HEK293 (cell line): ENCODE results near the gene TTC34.

Experiments used
- CTCF ChIA-PET: fragments of 350-600 bp; formaldehyde crosslinking; extraction: SDS; loops from one replicate; lab custom pipeline; 2021; ENCODE audit warnings: antibody characterized with exemption; lab: Yijun Ruan, JAX
- POLR2A ChIA-PET: fragments of 300-600 bp; formaldehyde crosslinking; extraction: SDS; loops from one replicate; lab custom pipeline; 2020; ENCODE audit warnings: antibody characterized with exemption, inconsistent platforms; lab: Yijun Ruan, JAX
- H3K27ac ChIP-seq: fragments of 200-500 bp; sonication (Bioruptor generic); 2 replicates; pipeline ENCODE4 v1.5.1; 2014; ENCODE audit warnings: low read depth, low read length, control low read depth, inconsistent platforms; ENCODE audit errors: extremely low read depth
- H3K36me3 ChIP-seq, 2 experiments: fragments of 200-500 bp in 1 of 2; sonication (Bioruptor generic) in 1 of 2; 1 replicate in 1 of 2; 2 replicates in 1 of 2; pipeline ENCODE4 v1.5.1; 2014 to 2017; ENCODE audit warnings: inconsistent platforms in 2 of 2, low read length in 2 of 2; ENCODE audit not compliant: control insufficient read depth in 2 of 2, insufficient read depth in 1 of 2
- H3K4me1 ChIP-seq: fragments of 200-500 bp; sonication (Bioruptor generic); 2 replicates; pipeline ENCODE4 v1.5.1; 2014; ENCODE audit warnings: mild to moderate bottlenecking, low read length, inconsistent platforms; ENCODE audit not compliant: control insufficient read depth, insufficient read depth
- H3K4me3 ChIP-seq: 2 replicates; pipeline ENCODE4 v1.5.1; 2011; ENCODE audit warnings: low read depth, mild to moderate bottlenecking, control low read depth, low read length, moderate library complexity
- H3K9me3 ChIP-seq: fragments of 200-500 bp; sonication (Bioruptor generic); 2 replicates; pipeline ENCODE4 v1.5.1; 2014; ENCODE audit warnings: low read depth, low read length, inconsistent platforms; ENCODE audit not compliant: control insufficient read depth, insufficient read depth
- KLF10 ChIP-seq: fragments of 450-650 bp; IDR thresholded peaks from 2 replicates; pipeline ENCODE4 v1.5.1; 2018; ENCODE audit warnings: missing biosample characterization, mild to moderate bottlenecking, missing genetic modification characterization
- KLF9 ChIP-seq: fragments of 450-650 bp; formaldehyde crosslinking; IDR thresholded peaks from 2 replicates; pipeline ENCODE4 v1.5.1; 2016; ENCODE audit warnings: missing biosample characterization, missing genetic modification characterization, low read depth
- MYNN ChIP-seq: fragments of 450-650 bp; formaldehyde crosslinking; IDR thresholded peaks from 2 replicates; pipeline ENCODE4 v1.5.1; 2016; ENCODE audit warnings: missing biosample characterization, missing genetic modification characterization, borderline replicate concordance
- OVOL3 ChIP-seq: fragments of 450-650 bp; formaldehyde crosslinking; IDR thresholded peaks from 2 replicates; pipeline ENCODE4 v1.5.1; 2016; ENCODE audit warnings: missing biosample characterization, missing genetic modification characterization
- PBX3 ChIP-seq: sonication (generic); formaldehyde crosslinking; IDR thresholded peaks from 2 replicates; pipeline ENCODE4 v1.8.1; 2022; ENCODE audit warnings: mild to moderate bottlenecking, moderate library complexity, missing genetic modification reagents
- REST ChIP-seq: fragments of 450-650 bp; formaldehyde crosslinking; IDR thresholded peaks from 2 replicates; pipeline ENCODE4 v1.5.1; 2016; ENCODE audit warnings: missing biosample characterization, missing genetic modification characterization
- ZBTB21 ChIP-seq: fragments of 450-650 bp; formaldehyde crosslinking; IDR thresholded peaks from 2 replicates; pipeline ENCODE4 v1.5.1; 2017; ENCODE audit warnings: missing biosample characterization, missing genetic modification characterization
- ZNF174 ChIP-seq: fragments of 450-650 bp; formaldehyde crosslinking; IDR thresholded peaks from 2 replicates; pipeline ENCODE4 v1.5.0; 2017; ENCODE audit warnings: missing biosample characterization, mild to moderate bottlenecking, missing genetic modification characterization
- ZNF202 ChIP-seq: fragments of 450-650 bp; formaldehyde crosslinking; IDR thresholded peaks from 2 replicates; pipeline ENCODE4 v1.5.1; 2016; ENCODE audit warnings: missing biosample characterization, missing genetic modification characterization, borderline replicate concordance
- ZNF223 ChIP-seq: fragments of 450-650 bp; formaldehyde crosslinking; IDR thresholded peaks from 2 replicates; pipeline ENCODE4 v1.5.1; 2016; ENCODE audit warnings: missing biosample characterization, missing genetic modification characterization
- ZNF26 ChIP-seq: fragments of 450-650 bp; formaldehyde crosslinking; IDR thresholded peaks from 2 replicates; pipeline ENCODE4 v1.5.1; 2016; ENCODE audit warnings: missing biosample characterization, missing genetic modification characterization
- ZNF280D ChIP-seq: fragments of 450-650 bp; formaldehyde crosslinking; IDR thresholded peaks from 2 replicates; pipeline ENCODE4 v1.5.1; 2016; ENCODE audit warnings: missing biosample characterization, missing genetic modification characterization
- ZNF354C ChIP-seq: fragments of 450-650 bp; formaldehyde crosslinking; IDR thresholded peaks from 2 replicates; pipeline ENCODE4 v1.5.1; 2016; ENCODE audit warnings: missing biosample characterization, missing genetic modification characterization, low read depth, borderline replicate concordance
- ZNF391 ChIP-seq: fragments of 450-650 bp; formaldehyde crosslinking; IDR thresholded peaks from 2 replicates; pipeline ENCODE4 v1.5.1; 2016; ENCODE audit warnings: low read depth, missing biosample characterization, missing genetic modification characterization, borderline replicate concordance
- ZNF423 ChIP-seq: fragments of 450-650 bp; formaldehyde crosslinking; IDR thresholded peaks from 2 replicates; pipeline ENCODE4 v1.5.1; 2016; ENCODE audit warnings: missing biosample characterization, missing genetic modification characterization
- ZNF488 ChIP-seq: fragments of 450-650 bp; formaldehyde crosslinking; IDR thresholded peaks from 2 replicates; pipeline ENCODE4 v1.5.1; 2016; ENCODE audit warnings: missing biosample characterization, missing genetic modification characterization
- ZNF544 ChIP-seq: fragments of 450-650 bp; formaldehyde crosslinking; IDR thresholded peaks from 2 replicates; pipeline ENCODE4 v1.5.0; 2017; ENCODE audit warnings: missing biosample characterization, missing genetic modification characterization
- ZNF660 ChIP-seq: fragments of 450-650 bp; IDR thresholded peaks from 2 replicates; pipeline ENCODE4 v1.5.1; 2018; ENCODE audit warnings: missing biosample characterization, mild to moderate bottlenecking, missing genetic modification characterization
- ZNF747 ChIP-seq: fragments of 450-650 bp; formaldehyde crosslinking; IDR thresholded peaks from 2 replicates; pipeline ENCODE4 v1.5.1; 2016; ENCODE audit warnings: missing biosample characterization, missing genetic modification characterization
- ZNF776 ChIP-seq: fragments of 450-650 bp; formaldehyde crosslinking; IDR thresholded peaks from 2 replicates; pipeline ENCODE4 v1.5.0; 2017; ENCODE audit warnings: missing biosample characterization, missing genetic modification characterization, borderline replicate concordance
- ZSCAN30 ChIP-seq: fragments of 450-650 bp; IDR thresholded peaks from 2 replicates; pipeline ENCODE4 v1.5.1; 2018; ENCODE audit warnings: missing biosample characterization, mild to moderate bottlenecking, missing genetic modification characterization, moderate library complexity
- ZSCAN5A ChIP-seq: fragments of 450-650 bp; formaldehyde crosslinking; IDR thresholded peaks from 2 replicates; pipeline ENCODE4 v1.5.1; 2016; ENCODE audit warnings: missing biosample characterization, missing genetic modification characterization
- ZXDB ChIP-seq: fragments of 450-650 bp; formaldehyde crosslinking; IDR thresholded peaks from 2 replicates; pipeline ENCODE4 v1.5.1; 2016; ENCODE audit warnings: missing biosample characterization, missing genetic modification characterization

TTC34 gene

GRCh38 chr1:2795926-2796325 lies 5.6 kb downstream of the TTC34 start:
- POLR2A ChIA-PET: no interaction called here

GRCh38 chr1:2791027-2791760 lies 10.3 kb downstream of the TTC34 start:
- Histone ChIP-seq H3K4me3 (no peak overlapping the region), H3K27ac (no peak overlapping the region), H3K36me3 (no peaks in the 10 kb centered on the region), H3K4me1 (no peaks in the 10 kb centered on the region), H3K9me3 (no peaks in the 10 kb centered on the region)
- POLR2A ChIA-PET: no interaction called here
- CTCF ChIA-PET: no interaction called here
- no peak for TF ChIP-seq ZNF776
- TF ChIP-seq ZNF423 (tag by site-specific recombination): no peak
- TF ChIP-seq OVOL3 (tag by site-specific recombination): no peak
- TF ChIP-seq REST (tag by site-specific recombination): no peak
- no peak for TF ChIP-seq KLF10
- TF ChIP-seq ZNF26 (tag by site-specific recombination): no peak
- TF ChIP-seq ZNF202 (tag by site-specific recombination): no peak
- TF ChIP-seq ZSCAN30 (tag by site-specific recombination): no peak
- TF ChIP-seq ZSCAN5A: no peak
- TF ChIP-seq MYNN (tag by site-specific recombination): no peak
- no peak for TF ChIP-seq ZNF488

More at GRCh38 chr1:2795926-2796325, 5.6 kb downstream of the TTC34 start:
- Histone ChIP-seq H3K36me3 (no peaks in the 10 kb centered on the region), H3K4me1 (no peaks in the 10 kb centered on the region), H3K4me3 (no peak overlapping the region), H3K9me3 (no peaks in the 10 kb centered on the region), H3K27ac (no peak overlapping the region)
- CTCF ChIA-PET: no interaction called here
- no peak for TF ChIP-seq ZNF660 (tag by site-specific recombination)
- TF ChIP-seq ZNF544: no peak
- TF ChIP-seq ZXDB: no peak
- no peak for TF ChIP-seq PBX3 (CRISPR knock-in tag)
- TF ChIP-seq ZNF391: no peak
- no peak for TF ChIP-seq ZNF174
- TF ChIP-seq KLF9 (tag by site-specific recombination): no peak
- no peak for TF ChIP-seq ZNF223 (tag by site-specific recombination)
- no peak for TF ChIP-seq ZBTB21 (tag by site-specific recombination)
- no peak for TF ChIP-seq ZNF747 (tag by site-specific recombination)
- TF ChIP-seq ZNF280D: no peak
- no peak for TF ChIP-seq ZNF354C (tag by site-specific recombination)
